SK-N-SH treated with all-trans-retinoic acid at 6 μM for 48 hours (cell line): Measurements from ENCODE around the gene CHN1.

ENCODE experiments used
- ATAC-seq: fragments of 200-7000 bp; cut with Tn5 transposase; 3 replicates; pipeline ENCODE4 v1.9.1; 2020; ENCODE audit warnings: mild to moderate bottlenecking, moderate library complexity
- ARNTL ChIP-seq: fragments of 450-650 bp; formaldehyde crosslinking; IDR thresholded peaks from 2 replicates; pipeline ENCODE4 v1.5.0; 2020; ENCODE audit warnings: low read depth, mild to moderate bottlenecking, moderate library complexity, borderline replicate concordance
- BACH2 ChIP-seq: fragments of 250-450 bp; sonication (Bioruptor Pico); IDR thresholded peaks from 2 replicates; pipeline ENCODE4 v1.9.0; 2021; ENCODE audit warnings: mild to moderate bottlenecking, borderline replicate concordance
- CSDC2 ChIP-seq: fragments of 250-450 bp; sonication (Bioruptor Pico); IDR thresholded peaks from 2 replicates; pipeline ENCODE4 v1.5.0; 2020; ENCODE audit warnings: mild to moderate bottlenecking, moderate library complexity
- OSR1 ChIP-seq: fragments of 250-450 bp; sonication (Bioruptor Pico); IDR thresholded peaks from 2 replicates; pipeline ENCODE4 v1.8.0; 2022; ENCODE audit warnings: moderate library complexity, mild to moderate bottlenecking, inconsistent platforms
- PPARA ChIP-seq: fragments of 250-450 bp; sonication (Bioruptor Pico); IDR thresholded peaks from 2 replicates; pipeline ENCODE4 v1.5.0; 2020; ENCODE audit warnings: mild to moderate bottlenecking, borderline replicate concordance
- RARB ChIP-seq: fragments of 250-450 bp; sonication (Bioruptor Pico); IDR thresholded peaks from 2 replicates; pipeline ENCODE4 v1.8.0; 2021; ENCODE audit warnings: mild to moderate bottlenecking, moderate library complexity
- SNAI2 ChIP-seq: fragments of 250-450 bp; sonication (Bioruptor Pico); IDR thresholded peaks from 2 replicates; pipeline ENCODE4 v1.5.0; 2020; ENCODE audit warnings: mild to moderate bottlenecking, moderate library complexity
- TCF4 ChIP-seq: fragments of 250-450 bp; sonication (Bioruptor Pico); IDR thresholded peaks from 2 replicates; pipeline ENCODE4 v1.8.0; 2021; ENCODE audit warnings: mild to moderate bottlenecking, moderate library complexity, borderline replicate concordance
- TOX ChIP-seq: fragments of 250-450 bp; sonication (Bioruptor Pico); IDR thresholded peaks from 2 replicates; pipeline ENCODE4 v1.8.0; 2021; ENCODE audit warnings: mild to moderate bottlenecking, moderate library complexity, borderline replicate concordance
- ZC3H10 ChIP-seq: fragments of 250-450 bp; sonication (Bioruptor Pico); IDR thresholded peaks from 2 replicates; pipeline ENCODE4 v1.5.1; 2021; ENCODE audit warnings: mild to moderate bottlenecking, moderate library complexity
- ZFP3 ChIP-seq: fragments of 250-450 bp; sonication (Bioruptor Pico); IDR thresholded peaks from 2 replicates; pipeline ENCODE4 v1.5.0; 2020; ENCODE audit warnings: mild to moderate bottlenecking, moderate library complexity
- ZFP30 ChIP-seq: fragments of 450-650 bp; formaldehyde crosslinking; IDR thresholded peaks from 2 replicates; pipeline ENCODE4 v1.5.0; 2022; ENCODE audit warnings: mild to moderate bottlenecking, moderate library complexity
- ZNF565 ChIP-seq: fragments of 450-650 bp; formaldehyde crosslinking; conservative IDR thresholded peaks from 2 replicates; pipeline ENCODE4 v1.5.0; 2020; ENCODE audit warnings: low read depth, mild to moderate bottlenecking, moderate library complexity
- ZNF8 ChIP-seq: fragments of 450-650 bp; formaldehyde crosslinking; IDR thresholded peaks from 2 replicates; pipeline ENCODE4 v1.5.0; 2020; ENCODE audit warnings: mild to moderate bottlenecking, moderate library complexity
- TF ChIP-seq, protein P1 (sequence below): fragments of 250-450 bp; sonication (Bioruptor Pico); IDR thresholded peaks from 2 replicates; pipeline ENCODE4 v1.5.1; 2020; ENCODE audit warnings: low read depth, mild to moderate bottlenecking, moderate library complexity
- TF ChIP-seq, protein P2 (sequence below): fragments of 250-450 bp; sonication (Bioruptor Pico); IDR thresholded peaks from 2 replicates; pipeline ENCODE4 v1.5.0; 2020; ENCODE audit warnings: mild to moderate bottlenecking, moderate library complexity
- TF ChIP-seq, protein P3 (sequence below): fragments of 250-450 bp; sonication (Bioruptor Pico); IDR thresholded peaks from 2 replicates; pipeline ENCODE4 v1.8.0; 2020; ENCODE audit warnings: mild to moderate bottlenecking, moderate library complexity, borderline replicate concordance
- TF ChIP-seq, protein P4 (sequence below): fragments of 250-450 bp; sonication (Bioruptor Pico); IDR thresholded peaks from 2 replicates; pipeline ENCODE4 v1.5.1; 2021; ENCODE audit warnings: mild to moderate bottlenecking, moderate library complexity

CHN1 gene

DNA sequence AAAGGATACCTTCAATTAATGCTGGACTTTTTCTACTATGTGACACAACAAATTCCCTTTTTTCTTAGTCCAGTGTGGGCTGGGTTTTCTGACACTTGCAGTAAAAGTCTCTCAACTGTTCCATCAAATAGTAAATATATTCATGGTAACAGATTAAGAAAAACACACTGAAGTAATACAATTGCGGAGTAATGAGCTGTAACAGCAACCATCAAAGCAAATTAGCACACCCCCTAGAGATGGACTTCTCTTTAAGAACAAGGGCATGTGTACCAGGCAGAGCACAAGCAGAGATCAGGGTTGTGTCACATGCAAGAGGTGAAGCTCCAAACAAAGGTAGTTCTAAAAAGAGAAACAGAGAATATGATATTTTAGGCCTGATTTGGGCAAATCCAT, 168.2 kb downstream of the CHN1 start:
- no peak for TF ChIP-seq PPARA
- no peak for TF ChIP-seq CSDC2 (CRISPR knock-in tag)
- TF ChIP-seq ZFP3 = no peak
- no peak for TF ChIP-seq ZFP30 (CRISPR knock-in tag)
- no peak for TF ChIP-seq RARB
- no peak for TF ChIP-seq TCF4
- no peak for TF ChIP-seq TOX
- no peak for TF ChIP-seq ZNF565 (CRISPR knock-in tag)
- no peak for TF ChIP-seq ZC3H10 (CRISPR knock-in tag)
- no peak for TF ChIP-seq BACH2
- TF ChIP-seq, protein P1, sequence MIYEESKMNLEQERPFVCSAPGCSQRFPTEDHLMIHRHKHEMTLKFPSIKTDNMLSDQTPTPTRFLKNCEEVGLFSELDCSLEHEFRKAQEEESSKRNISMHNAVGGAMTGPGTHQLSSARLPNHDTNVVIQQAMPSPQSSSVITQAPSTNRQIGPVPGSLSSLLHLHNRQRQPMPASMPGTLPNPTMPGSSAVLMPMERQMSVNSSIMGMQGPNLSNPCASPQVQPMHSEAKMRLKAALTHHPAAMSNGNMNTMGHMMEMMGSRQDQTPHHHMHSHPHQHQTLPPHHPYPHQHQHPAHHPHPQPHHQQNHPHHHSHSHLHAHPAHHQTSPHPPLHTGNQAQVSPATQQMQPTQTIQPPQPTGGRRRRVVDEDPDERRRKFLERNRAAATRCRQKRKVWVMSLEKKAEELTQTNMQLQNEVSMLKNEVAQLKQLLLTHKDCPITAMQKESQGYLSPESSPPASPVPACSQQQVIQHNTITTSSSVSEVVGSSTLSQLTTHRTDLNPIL (CRISPR knock-in tag) = no peak
- no peak for TF ChIP-seq ZNF8 (CRISPR knock-in tag)
- TF ChIP-seq OSR1 (CRISPR knock-in tag) = no peak
- TF ChIP-seq, protein P2, sequence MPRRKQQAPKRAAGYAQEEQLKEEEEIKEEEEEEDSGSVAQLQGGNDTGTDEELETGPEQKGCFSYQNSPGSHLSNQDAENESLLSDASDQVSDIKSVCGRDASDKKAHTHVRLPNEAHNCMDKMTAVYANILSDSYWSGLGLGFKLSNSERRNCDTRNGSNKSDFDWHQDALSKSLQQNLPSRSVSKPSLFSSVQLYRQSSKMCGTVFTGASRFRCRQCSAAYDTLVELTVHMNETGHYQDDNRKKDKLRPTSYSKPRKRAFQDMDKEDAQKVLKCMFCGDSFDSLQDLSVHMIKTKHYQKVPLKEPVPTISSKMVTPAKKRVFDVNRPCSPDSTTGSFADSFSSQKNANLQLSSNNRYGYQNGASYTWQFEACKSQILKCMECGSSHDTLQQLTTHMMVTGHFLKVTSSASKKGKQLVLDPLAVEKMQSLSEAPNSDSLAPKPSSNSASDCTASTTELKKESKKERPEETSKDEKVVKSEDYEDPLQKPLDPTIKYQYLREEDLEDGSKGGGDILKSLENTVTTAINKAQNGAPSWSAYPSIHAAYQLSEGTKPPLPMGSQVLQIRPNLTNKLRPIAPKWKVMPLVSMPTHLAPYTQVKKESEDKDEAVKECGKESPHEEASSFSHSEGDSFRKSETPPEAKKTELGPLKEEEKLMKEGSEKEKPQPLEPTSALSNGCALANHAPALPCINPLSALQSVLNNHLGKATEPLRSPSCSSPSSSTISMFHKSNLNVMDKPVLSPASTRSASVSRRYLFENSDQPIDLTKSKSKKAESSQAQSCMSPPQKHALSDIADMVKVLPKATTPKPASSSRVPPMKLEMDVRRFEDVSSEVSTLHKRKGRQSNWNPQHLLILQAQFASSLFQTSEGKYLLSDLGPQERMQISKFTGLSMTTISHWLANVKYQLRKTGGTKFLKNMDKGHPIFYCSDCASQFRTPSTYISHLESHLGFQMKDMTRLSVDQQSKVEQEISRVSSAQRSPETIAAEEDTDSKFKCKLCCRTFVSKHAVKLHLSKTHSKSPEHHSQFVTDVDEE (CRISPR knock-in tag) = no peak
- no peak for TF ChIP-seq SNAI2
- TF ChIP-seq, protein P3, sequence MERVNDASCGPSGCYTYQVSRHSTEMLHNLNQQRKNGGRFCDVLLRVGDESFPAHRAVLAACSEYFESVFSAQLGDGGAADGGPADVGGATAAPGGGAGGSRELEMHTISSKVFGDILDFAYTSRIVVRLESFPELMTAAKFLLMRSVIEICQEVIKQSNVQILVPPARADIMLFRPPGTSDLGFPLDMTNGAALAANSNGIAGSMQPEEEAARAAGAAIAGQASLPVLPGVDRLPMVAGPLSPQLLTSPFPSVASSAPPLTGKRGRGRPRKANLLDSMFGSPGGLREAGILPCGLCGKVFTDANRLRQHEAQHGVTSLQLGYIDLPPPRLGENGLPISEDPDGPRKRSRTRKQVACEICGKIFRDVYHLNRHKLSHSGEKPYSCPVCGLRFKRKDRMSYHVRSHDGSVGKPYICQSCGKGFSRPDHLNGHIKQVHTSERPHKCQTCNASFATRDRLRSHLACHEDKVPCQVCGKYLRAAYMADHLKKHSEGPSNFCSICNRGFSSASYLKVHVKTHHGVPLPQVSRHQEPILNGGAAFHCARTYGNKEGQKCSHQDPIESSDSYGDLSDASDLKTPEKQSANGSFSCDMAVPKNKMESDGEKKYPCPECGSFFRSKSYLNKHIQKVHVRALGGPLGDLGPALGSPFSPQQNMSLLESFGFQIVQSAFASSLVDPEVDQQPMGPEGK (CRISPR knock-in tag) = no peak
- ATAC-seq = no peak; the same call in 2 of the 3 replicates

DNA sequence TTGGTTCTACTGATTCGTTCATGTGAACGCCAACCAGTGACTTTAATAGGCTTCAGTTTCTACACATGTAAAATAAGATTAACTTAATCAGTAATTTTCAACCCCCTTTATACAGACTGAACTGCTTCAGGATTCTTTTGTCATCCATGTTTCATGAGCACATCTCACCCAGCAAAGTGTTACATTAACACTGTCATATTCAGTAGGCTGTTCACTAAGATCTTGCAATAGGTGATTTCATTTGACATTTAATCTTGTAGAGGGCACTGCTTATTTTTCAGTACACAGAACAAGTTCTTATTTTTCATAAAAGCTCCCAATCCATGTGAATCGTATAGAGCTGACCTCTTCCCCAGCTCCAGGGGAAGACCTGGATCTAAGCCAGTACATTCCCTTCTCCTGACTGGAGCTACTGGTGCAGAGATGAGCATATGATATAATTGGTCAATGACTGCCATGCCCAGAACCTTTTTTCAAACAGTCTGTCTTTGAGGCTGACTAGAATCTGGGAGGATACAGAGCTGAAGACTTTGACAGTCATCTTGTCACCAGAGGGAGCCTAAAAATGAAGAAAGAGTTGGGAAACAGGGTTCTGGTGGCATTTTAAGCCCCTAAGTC, 168.7 kb downstream of the CHN1 start:
- ATAC-seq = peak; percentile 97
- TF ChIP-seq ZFP3 (peak; percentile 53; the same call in 1 of the 2 replicates), CSDC2 (CRISPR knock-in tag) (no peak)

DNA sequence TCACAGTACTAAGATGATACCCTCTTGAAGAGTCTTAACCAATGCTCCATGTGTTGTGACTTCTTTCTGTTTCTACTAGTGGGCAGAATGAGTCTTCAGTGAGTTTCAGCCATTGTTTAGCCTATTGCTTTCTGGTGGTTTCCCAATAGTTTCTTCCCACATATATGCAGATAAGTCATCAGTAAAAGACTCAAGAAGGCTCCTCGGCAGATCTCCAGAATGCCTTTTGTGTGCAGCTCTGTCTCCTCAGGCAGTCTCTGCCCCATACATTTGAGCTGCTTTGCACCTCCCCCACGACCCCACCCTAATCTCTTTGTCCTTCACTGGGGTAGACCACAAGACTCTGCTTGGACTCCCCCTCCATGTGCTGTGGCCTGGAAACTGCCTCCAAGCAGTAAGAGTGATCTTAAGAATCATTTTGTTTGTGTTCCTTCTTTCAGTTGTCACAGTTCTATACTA, 169.4 kb downstream of the CHN1 start:
- no peak for ATAC-seq

More for the DNA sequence above, 169.4 kb downstream of the CHN1 start:
- no peak for TF ChIP-seq ZNF565 (CRISPR knock-in tag)
- TF ChIP-seq TOX = no peak
- TF ChIP-seq, protein P3 (CRISPR knock-in tag) = no peak
- no peak for TF ChIP-seq ZNF8 (CRISPR knock-in tag)
- TF ChIP-seq ZFP3 = no peak
- TF ChIP-seq BACH2 = no peak
- TF ChIP-seq, protein P4, sequence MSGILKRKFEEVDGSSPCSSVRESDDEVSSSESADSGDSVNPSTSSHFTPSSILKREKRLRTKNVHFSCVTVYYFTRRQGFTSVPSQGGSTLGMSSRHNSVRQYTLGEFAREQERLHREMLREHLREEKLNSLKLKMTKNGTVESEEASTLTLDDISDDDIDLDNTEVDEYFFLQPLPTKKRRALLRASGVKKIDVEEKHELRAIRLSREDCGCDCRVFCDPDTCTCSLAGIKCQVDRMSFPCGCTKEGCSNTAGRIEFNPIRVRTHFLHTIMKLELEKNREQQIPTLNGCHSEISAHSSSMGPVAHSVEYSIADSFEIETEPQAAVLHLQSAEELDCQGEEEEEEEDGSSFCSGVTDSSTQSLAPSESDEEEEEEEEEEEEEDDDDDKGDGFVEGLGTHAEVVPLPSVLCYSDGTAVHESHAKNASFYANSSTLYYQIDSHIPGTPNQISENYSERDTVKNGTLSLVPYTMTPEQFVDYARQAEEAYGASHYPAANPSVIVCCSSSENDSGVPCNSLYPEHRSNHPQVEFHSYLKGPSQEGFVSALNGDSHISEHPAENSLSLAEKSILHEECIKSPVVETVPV (CRISPR knock-in tag) = no peak
- TF ChIP-seq TCF4 = no peak
- TF ChIP-seq PPARA = no peak
- TF ChIP-seq ARNTL = no peak
- no peak for TF ChIP-seq OSR1 (CRISPR knock-in tag)
